SH-SY5Y (cell line): Measurements from ENCODE around the gene ATP1B1.

Experiments used
- GATA2 ChIP-seq: IDR thresholded peaks from 2 replicates; pipeline ENCODE4 v1.6.1; 2011; ENCODE audit warnings: mild to moderate bottlenecking, low read depth, low read length
- GATA3 ChIP-seq: IDR thresholded peaks from 2 replicates; pipeline ENCODE4 v1.6.1; 2011; ENCODE audit warnings: low read depth, mild to moderate bottlenecking, low read length, moderate library complexity

- no peak for TF ChIP-seq GATA3
- no peak for TF ChIP-seq GATA2
Observed at GRCh38 chr1:169120066-169120465, 13.6 kb downstream of the ATP1B1 start.
